GM21423 (cell line): Measurements from ENCODE around the gene HAPSTR1.

Experiments
- ATAC-seq: cut with Tn5 transposase; IDR thresholded peaks from one replicate; pipeline ENCODE4 v1.9.1; 2021; ENCODE audit warnings: mild to moderate bottlenecking, moderate library complexity; ENCODE audit not compliant: unreplicated experiment

The HAPSTR1 gene

DNA sequence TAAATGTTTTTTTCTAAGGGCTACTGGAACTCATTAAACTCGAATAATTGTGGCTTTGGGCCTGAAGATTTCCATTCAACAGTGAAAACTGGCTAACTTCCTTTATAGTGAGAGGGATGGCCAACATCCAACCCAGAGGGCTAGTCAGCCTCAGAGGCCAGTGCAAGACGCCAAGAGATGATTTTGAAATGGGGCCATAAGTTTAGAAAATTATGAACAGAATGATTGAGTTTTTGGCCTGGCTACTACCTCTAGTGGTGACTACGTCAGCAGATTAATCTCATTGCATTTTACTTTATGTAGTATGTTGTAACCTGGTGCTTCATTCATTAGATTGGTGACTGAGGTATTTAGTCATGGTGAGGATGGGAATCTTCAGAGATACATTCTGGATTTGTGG, 28.4 kb downstream of the HAPSTR1 start:
- no peak for ATAC-seq

GRCh38 chr16:9122342-9122741, 30.9 kb downstream of the HAPSTR1 start:
- ATAC-seq, result no peak

DNA sequence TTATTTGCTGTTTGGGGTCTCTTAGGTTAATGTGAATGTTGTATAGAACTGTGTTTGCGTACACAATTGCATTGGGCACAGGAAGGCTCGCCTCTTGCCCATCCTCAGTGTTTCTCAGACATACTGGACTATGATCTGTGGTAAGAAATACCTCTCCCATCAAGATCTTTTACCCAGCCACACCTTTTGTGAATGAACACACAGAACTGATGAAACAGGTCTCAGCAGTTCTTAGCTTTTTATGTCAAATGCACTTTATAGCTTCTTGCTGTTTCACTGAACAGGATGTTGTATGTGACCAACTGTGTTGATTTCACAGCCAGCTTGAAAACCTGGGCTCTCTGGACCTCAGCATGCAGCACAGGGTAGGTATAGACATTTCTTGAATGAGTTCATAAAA, 31.5 kb downstream of the HAPSTR1 start:
- ATAC-seq, result no peak

DNA sequence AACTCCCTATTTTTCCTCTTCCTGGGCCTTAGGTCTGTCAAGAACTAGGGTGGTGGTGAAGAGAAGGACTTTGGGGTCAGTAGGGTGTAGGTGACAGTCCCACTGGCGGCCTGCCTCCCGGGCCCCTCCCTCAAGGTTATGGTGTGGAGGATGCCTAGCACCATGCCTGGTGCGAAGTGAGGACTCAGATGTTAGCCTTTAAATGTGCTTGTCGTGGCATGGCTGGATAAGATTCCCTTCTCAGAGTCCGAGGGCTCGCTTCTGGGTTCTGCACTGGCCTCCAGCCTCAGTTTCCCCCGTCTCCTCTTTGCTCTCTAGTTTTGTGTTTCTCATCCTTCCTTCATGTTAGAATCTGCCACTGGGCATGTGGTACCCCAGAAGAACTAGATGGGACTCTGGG, 32.0 kb downstream of the HAPSTR1 start:
- no peak for ATAC-seq

GRCh38 chr16:9123871-9124270, 32.4 kb downstream of the HAPSTR1 start:
- no peak for ATAC-seq

DNA sequence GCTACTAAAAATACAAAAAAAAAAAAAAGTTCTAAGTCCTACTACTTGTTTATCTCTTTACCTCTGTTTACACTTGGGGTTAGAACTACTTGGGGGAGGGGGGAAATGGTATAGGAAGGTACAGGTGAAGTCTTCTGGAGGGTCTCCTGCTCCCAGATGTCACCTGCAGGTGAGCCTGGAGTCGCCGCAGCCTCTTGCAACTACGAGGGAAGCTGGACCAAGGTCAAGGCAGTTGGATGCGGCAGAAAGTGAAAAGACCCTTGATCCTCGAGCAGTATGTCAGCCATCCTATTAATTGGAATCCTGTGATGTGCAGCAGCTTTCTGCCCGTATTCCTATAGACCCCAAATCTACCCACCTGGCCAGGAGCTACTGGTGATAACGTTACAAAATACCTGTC, 33.0 kb downstream of the HAPSTR1 start:
- ATAC-seq, result no peak

- ATAC-seq, result no peak
Measured at GRCh38 chr16:9124908-9125584, 33.6 kb downstream of the HAPSTR1 start.

DNA sequence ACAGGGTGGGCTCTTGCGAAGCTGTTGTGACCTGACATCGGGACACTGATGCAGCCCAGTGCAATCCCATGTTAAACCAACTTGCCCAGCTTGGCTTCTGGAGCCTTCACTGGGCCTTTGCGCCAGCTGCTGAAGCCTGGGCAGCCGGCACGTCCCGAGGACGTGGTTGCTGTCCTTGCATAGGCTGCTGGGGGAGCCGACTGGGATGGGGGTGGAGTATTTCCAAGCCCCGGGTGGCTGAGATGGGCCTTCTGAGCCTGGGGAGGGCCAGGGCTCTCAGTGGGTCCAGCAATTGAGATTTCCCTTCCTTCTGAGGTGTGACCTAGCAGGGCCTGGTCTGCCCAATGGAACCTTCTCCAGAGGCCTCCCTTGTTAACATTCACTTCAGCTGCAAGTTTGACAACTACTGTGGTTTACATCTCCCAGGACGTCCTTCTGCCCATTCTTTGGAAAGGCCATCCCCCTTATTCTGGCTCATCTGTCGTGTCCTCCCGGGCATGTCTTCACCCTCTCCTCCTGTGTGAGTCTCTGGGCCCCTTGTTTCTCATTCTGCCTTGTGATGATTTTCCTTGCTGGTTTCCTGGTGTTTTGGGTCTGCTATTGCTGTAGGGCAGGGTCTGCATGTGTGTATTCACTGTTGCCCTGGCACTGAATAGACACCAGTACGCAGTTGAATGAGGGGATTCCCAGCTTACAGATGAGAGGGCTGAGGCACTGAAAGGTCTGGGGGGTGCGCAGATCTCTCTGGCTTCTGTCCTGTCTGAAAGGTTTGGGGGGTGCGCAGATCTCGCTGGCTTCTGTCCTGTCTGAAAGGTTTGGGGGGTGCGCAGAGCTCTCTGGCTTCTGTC, 34.4 kb downstream of the HAPSTR1 start:
- ATAC-seq, result no peak

- ATAC-seq, result no peak
Measured at GRCh38 chr16:9126609-9127008, 35.2 kb downstream of the HAPSTR1 start.

GRCh38 chr16:9128346-9129342, 37.2 kb downstream of the HAPSTR1 start:
- no peak for ATAC-seq

- no peak for ATAC-seq
Measured at GRCh38 chr16:9134306-9134705, 42.9 kb downstream of the HAPSTR1 start.

DNA sequence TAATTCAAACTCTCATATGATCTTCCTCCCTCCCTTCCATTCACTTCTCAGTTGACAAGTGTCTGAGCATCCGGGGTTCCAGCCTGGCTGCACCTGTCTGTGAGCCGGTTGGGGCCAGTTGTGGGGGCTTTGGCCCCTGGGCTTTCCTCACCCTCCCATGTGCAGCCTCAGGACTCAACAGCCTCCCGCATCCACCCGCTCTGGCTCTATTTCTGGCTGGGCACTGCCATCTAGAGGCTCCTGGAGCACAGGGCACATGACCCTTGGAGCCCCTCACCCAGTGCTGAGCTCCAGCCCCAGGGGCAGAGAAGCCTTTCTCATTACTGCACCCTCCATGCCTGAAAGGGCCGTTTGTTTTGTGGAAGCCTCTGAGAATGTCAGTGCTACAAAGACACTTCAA, 43.3 kb downstream of the HAPSTR1 start:
- peak; percentile 52 for ATAC-seq

GRCh38 chr16:9135797-9136196, 44.4 kb downstream of the HAPSTR1 start:
- peak; percentile 73 for ATAC-seq

DNA sequence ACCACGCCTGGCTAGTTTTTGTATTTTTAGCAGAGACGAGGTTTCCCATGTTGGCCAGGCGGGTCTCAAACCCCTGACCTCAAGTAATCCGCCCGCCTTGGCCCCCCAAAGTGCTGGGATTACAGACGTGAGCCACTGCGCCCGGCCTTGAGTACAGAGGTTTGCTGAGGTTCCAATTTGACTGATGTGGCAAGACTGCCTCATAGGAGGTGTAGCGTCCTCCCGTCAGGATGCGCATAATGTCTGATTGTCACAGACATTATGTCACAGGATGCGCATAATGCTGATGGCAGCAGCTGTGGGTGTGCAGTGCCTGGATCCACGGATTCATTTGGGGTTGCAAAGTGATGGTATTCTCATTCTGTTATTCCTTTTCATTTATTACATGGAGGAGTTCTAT, 45.2 kb downstream of the HAPSTR1 start:
- ATAC-seq, result no peak

DNA sequence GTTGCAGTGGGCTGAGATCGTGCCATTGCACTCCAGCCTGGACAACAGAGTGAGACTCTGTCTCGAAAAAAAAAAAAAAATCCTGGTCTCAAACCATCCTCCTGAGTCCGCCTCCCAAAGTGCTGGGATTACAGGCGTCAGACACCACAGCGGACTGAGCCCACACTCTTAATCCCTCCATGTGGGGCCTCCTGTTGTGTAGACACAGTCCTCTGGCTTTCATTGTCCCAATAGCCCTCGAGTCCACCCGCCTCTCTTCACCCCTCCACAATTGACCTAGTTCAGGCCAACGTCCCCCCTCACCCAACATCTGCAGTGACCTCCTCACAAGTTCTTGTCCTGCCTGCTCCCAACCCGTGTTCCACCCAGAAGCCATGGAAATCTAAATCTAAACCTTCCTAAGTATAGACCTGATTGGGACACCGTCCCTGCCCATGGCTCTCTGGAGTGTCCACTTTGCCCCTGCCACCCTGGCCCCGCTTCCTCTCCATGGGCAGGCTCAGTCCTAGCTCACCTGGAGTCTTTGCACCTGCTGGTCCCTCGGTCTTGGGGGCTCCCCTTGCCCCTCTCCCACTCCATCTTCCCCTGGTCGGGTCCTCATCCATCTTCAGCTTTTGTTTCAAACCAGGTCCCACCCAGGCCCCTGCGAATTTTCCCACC, 46.7 kb downstream of the HAPSTR1 start:
- ATAC-seq, result no peak

DNA sequence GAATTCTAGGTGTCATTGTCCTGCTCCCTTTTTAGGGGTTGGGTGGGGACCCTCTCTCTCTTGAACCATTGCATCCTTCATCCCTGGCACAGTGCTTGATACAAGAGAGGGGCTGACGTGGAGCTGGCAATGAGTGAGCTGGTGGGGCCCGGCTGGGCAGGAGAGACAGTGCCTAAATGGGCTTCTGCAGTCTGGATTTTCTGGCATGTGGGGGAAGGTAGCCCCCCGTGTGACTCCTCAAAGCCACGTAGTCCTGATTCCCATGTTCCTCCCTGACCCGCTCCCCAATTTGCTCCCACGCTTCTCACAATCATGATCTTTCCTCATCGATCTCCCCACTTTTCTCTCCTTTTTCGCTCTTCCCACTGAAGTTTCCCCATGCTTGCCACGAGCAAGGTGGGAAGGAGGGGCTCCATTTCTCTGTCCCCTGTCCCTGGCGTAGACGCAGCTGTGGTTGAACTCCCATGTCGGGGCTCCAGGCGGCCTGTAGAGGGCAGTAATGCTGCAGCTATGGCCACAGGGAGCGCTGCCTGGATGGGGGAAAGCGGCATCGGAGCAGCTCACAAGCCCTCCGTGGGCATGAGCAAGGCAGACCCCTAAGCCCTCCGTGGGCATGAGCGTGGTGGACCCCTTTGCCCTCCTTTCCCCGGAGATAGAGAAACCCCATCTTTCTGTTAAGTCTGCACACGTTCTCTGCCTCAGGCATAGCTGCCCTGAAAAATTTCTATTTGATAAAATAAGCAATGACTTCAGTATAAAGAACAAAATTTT, 47.5 kb downstream of the HAPSTR1 start:
- no peak for ATAC-seq

DNA sequence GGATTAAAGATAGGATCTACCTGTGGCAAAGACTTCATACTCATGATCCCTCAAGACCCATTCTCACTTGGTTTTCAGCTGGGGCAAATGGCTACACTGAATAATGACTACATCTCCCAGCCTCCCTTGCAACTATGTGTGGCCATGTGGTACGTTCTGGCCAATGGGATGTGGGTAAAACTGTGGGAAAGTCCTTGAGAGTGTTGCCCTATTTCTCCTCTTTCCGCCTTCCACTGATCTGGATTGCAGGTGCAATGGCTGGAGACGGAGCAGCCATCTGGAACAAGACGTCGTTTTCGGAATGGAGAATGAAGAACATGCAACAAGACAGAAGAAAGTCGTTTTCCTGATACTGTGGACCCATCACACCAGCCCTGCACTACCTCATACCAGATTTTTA, 48.5 kb downstream of the HAPSTR1 start:
- no peak for ATAC-seq
